CD8-positive, alpha-beta memory T cell (primary cell): ENCODE results near the gene CD2AP. TPM values are rescaled to one million over a fixed set of nuclear protein-coding genes. Genes with fewer than 3 reads are reported as not detected.
"Not testable (repeated sequence)": the region's sequence is repeated elsewhere in the genome, so short reads cannot be mapped to it uniquely, and the experiment has no call there.

ENCODE experiments used
- CTCF ChIA-PET: fragments of 350-600 bp; sonication (Branson Sonifier 250); formaldehyde crosslinking; loops from one replicate; lab custom pipeline; 2021; ENCODE audit warnings: antibody characterized with exemption; lab: Charles Lee
- POLR2A ChIA-PET: fragments of 350-600 bp; sonication (Branson Sonifier 250); formaldehyde crosslinking; loops from one replicate; lab custom pipeline; 2021; ENCODE audit warnings: antibody characterized with exemption; lab: Charles Lee
- DNase-seq, 5 donors: peaks; one replicate each; pipeline versions ENCODE4 v3.0.0 to v3.0.0-alpha.2; 2020 to 2022; ENCODE audit warnings: mixed read lengths in 1 of 5
- H3K27ac ChIP-seq: one replicate; pipeline ENCODE4 v1.7.0; 2013; ENCODE audit warnings: low read depth, mild to moderate bottlenecking, low read length, moderate library complexity
- H3K27me3 ChIP-seq: 2 replicates; pipeline ENCODE4 v1.7.0; 2013; ENCODE audit warnings: low read length, mild to moderate bottlenecking; ENCODE audit not compliant: insufficient read depth, poor library complexity, severe bottlenecking
- H3K36me3 ChIP-seq: 2 replicates; pipeline ENCODE4 v1.7.0; 2013; ENCODE audit warnings: mild to moderate bottlenecking, low read length, moderate library complexity; ENCODE audit not compliant: insufficient read depth
- H3K4me1 ChIP-seq: 2 replicates; pipeline ENCODE4 v1.7.0; 2013; ENCODE audit warnings: mild to moderate bottlenecking, low read length, moderate library complexity; ENCODE audit not compliant: insufficient read depth
- H3K4me3 ChIP-seq: 2 replicates; pipeline ENCODE4 v1.7.0; 2013; ENCODE audit warnings: mild to moderate bottlenecking, low read length
- H3K9me3 ChIP-seq: 2 replicates; pipeline ENCODE4 v1.7.0; 2013; ENCODE audit warnings: mild to moderate bottlenecking, low read length
- H3K27ac Mint-ChIP-seq, 8 donors: one replicate each; pipeline ENCODE4 v1.8.0; 2020 to 2021; ENCODE audit warnings: mixed read lengths in 8 of 8, mild to moderate bottlenecking in 6 of 8, inconsistent platforms in 3 of 8, moderate library complexity in 3 of 8
- H3K27me3 Mint-ChIP-seq, 2 donors: one replicate each; pipeline ENCODE4 v1.8.0; 2020 to 2021; ENCODE audit warnings: mixed read lengths in 2 of 2, mild to moderate bottlenecking in 1 of 2, moderate library complexity in 1 of 2
- H3K36me3 Mint-ChIP-seq, 3 donors: one replicate each; pipeline ENCODE4 v1.8.0; 2020 to 2021; ENCODE audit warnings: mixed read lengths in 3 of 3, inconsistent platforms in 1 of 3, mild to moderate bottlenecking in 1 of 3
- H3K4me1 Mint-ChIP-seq, 3 donors: one replicate each; pipeline ENCODE4 v1.8.0; 2020 to 2021; ENCODE audit warnings: mixed read lengths in 3 of 3, inconsistent platforms in 1 of 3, mild to moderate bottlenecking in 1 of 3
- H3K4me3 Mint-ChIP-seq, 7 donors: one replicate each; pipeline ENCODE4 v1.8.0; 2020 to 2021; ENCODE audit warnings: mixed read lengths in 7 of 7, mild to moderate bottlenecking in 6 of 7, moderate library complexity in 4 of 7, inconsistent platforms in 2 of 7
- H3K9me3 Mint-ChIP-seq, 5 donors: one replicate each; pipeline ENCODE4 v1.8.0; 2020 to 2022; ENCODE audit warnings: mixed read lengths in 5 of 5, mild to moderate bottlenecking in 3 of 5, moderate library complexity in 2 of 5, inconsistent platforms in 1 of 5
- polyA plus RNA-seq: library from polyadenylated mRNA; unstranded; fragments of 300-500 nt; fragmentation: Illumina TruSeq; gene quantifications from one replicate; pipeline ENCODE4 v1.2.3, GENCODE V29; 2021
- total RNA-seq, 2 experiments: library from RNA; stranded (reverse); gene quantifications; one replicate each; pipeline ENCODE4 v1.2.3, GENCODE V29; 2021

Gene CD2AP
- total and polyA plus RNA-seq, 3 experiments from 2014 or later, result 9.3 to 30.7 (median 28.8) TPM

DNA sequence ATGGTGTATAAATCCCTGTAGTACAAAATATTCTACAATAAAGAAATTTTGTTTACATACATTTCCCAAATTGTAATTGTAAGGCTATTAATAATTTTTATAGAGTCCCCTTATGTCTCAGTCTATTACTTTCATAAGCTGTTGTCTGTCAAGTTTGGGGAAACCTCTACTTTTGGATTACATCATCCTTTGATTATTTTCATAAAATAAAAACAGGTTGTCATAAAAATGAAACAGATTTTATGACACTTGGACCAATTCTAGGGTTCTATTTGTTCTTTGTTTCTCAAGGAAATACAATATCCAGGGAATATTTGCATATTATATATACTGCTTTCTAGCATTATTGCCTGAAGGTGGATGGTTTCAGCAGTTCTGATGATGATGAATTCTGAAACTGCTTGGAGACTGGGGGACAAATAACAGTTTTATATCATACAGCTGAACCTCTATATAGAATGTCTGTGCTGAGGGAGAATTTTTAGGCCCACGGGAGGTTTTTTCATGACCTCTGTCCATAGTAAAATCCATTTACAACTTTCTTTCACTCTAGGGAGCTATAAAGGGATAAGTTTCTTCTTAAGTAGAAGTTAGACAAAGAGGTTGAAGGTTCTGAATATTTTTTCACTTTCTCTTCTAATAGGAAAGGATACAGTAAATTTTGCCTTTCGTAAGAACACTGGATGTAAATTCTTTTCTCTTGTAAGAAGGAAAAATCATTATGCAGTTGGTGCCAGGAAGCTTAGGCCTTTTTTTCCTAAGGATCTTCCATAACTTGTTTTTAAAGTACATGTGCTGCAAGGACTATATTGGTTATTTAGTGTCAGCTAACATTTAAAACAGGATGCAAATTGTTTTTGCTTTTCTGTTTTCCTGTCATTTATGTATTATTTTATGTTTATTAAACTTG, 58.0 kb downstream of the CD2AP start:
- DNase-seq, result no peak
- Mint-ChIP-seq H3K4me3 (no peak overlapping the region), H3K4me1 (peaks cover 8 to 19% (median 12%) of the 10 kb centered on the region in 3 donors), H3K36me3 (peaks cover 6 to 42% (median 12%) of the 10 kb centered on the region in 3 donors), H3K27me3 (no peaks in the 10 kb centered on the region), H3K9me3 (no peaks in the 10 kb centered on the region), H3K27ac (no peak overlapping the region)
- POLR2A ChIA-PET, result no interaction called here
- Histone ChIP-seq H3K36me3 (peaks cover 5% of the 10 kb centered on the region), H3K4me1 (no peaks in the 10 kb centered on the region), H3K9me3 (no peaks in the 10 kb centered on the region), H3K27me3 (no peaks in the 10 kb centered on the region), H3K4me3 (no peak overlapping the region), H3K27ac (no peak overlapping the region)
- CTCF ChIA-PET, result no interaction called here

DNA sequence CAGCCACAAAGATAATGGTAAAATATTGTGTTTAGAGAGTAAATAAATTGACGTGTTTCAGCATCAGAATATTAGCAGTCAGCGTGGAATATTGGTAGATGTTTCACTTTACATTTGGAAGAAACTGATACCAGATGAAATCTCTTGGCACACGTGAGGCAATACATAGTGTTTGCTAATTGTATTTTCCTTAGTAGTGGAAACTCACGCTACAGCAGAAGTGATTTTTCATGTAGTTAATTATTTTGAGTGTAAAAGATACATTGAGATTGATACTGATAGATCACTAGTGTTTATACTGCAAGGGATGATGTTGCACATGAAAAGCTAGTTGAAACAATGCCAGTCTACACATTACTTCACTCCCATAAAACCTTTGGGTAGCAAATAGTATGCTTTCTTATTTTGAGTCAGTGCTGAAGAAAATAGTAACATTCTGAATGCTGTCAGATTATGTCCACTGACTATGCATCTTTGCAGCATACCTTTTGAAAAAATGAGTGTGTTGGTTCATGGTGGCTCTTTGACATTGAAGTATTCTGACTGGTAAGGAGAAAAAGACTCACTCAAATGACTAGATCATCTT, 59.3 kb downstream of the CD2AP start:
- H3K4me1 Mint-ChIP-seq, result peaks cover 10 to 25% (median 11%) of the 10 kb centered on the region in 3 donors
- H3K4me3 Mint-ChIP-seq, result no peak overlapping the region
- no peaks in the 10 kb centered on the region for H3K27me3 Mint-ChIP-seq
- Histone ChIP-seq H3K27me3 (no peaks in the 10 kb centered on the region), H3K4me3 (no peak overlapping the region), H3K36me3 (peaks cover 5% of the 10 kb centered on the region), H3K4me1 (no peaks in the 10 kb centered on the region), H3K9me3 (no peaks in the 10 kb centered on the region), H3K27ac (no peak overlapping the region)
- no peaks in the 10 kb centered on the region for H3K9me3 Mint-ChIP-seq
- POLR2A ChIA-PET, result no interaction called here
- H3K27ac Mint-ChIP-seq, result peak overlapping the region in 1 of 8 donors; percentile 65
- CTCF ChIA-PET, result no interaction called here
- H3K36me3 Mint-ChIP-seq, result peaks cover 12 to 47% (median 12%) of the 10 kb centered on the region in 3 donors
- no peak for DNase-seq

DNA sequence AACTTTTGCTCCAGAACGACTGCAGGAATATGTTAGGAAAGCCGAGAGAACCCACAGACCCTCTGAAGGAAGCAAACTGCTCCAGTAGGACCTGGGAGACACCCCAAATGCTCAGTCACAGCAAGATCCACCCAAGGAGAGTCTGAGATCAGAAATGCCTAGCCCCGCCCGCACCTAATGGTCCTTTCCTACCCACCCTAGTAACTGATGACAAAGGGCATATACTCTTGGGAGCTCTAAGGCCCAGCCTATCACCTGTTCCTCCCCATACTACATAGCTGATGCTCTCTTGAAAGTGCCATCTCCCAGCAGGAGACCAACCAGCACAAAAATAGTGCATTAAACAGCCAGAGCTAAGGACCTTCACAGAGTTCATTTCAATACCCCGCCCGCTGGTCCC, 67.6 kb downstream of the CD2AP start:
- Histone ChIP-seq H3K4me3 (no peak overlapping the region), H3K27me3 (no peaks in the 10 kb centered on the region), H3K27ac (no peak overlapping the region), H3K36me3 (peaks cover 6% of the 10 kb centered on the region), H3K4me1 (no peaks in the 10 kb centered on the region), H3K9me3 (no peaks in the 10 kb centered on the region)
- peak overlapping the region in 1 of 8 donors; percentile 68 for H3K27ac Mint-ChIP-seq
- H3K4me1 Mint-ChIP-seq, result peaks cover 4 to 21% (median 11%) of the 10 kb centered on the region in 3 donors
- no peak overlapping the region for H3K4me3 Mint-ChIP-seq
- ChIA-PET POLR2A (no interaction called here), CTCF (no interaction called here)
- H3K27me3 Mint-ChIP-seq, result no peaks in the 10 kb centered on the region
- H3K9me3 Mint-ChIP-seq, result peaks cover 0 to 4% (median 0%) of the 10 kb centered on the region in 5 donors
- H3K36me3 Mint-ChIP-seq, result peaks cover 19 to 45% (median 37%) of the 10 kb centered on the region in 3 donors
- DNase-seq, result no peak

DNA sequence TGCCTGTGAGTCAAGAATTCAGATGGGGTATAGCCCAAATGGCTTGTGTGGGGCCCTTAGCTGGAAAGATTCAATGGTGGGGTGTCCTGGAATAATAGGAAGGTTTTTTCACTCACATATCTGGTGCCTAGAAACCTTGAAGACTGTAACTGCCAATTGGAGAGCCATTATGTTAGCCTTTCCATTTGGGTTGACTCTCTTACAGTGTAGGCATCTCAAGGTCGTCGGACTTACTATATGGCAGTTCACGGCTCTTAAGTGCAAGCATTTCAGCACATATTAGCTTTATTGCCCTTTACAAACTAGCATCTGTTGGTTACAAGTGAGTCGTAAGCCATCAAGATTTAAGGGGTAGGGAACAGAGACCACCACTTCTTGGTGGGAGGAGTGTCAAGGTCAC, 74.1 kb downstream of the CD2AP start:
- H3K9me3 ChIP-seq, result no peaks in the 10 kb centered on the region
- H3K27me3 Mint-ChIP-seq, result no peaks in the 10 kb centered on the region
- DNase-seq, result no peak
- no peaks in the 10 kb centered on the region for H3K36me3 ChIP-seq
- no peaks in the 10 kb centered on the region for H3K4me1 ChIP-seq
- peak overlapping the region in 3 of 8 donors; percentile 8 to 76 (median 45) for H3K27ac Mint-ChIP-seq
- H3K4me3 ChIP-seq, result no peak overlapping the region
- peaks cover 6 to 14% (median 7%) of the 10 kb centered on the region in 3 donors for H3K4me1 Mint-ChIP-seq
- no peaks in the 10 kb centered on the region for H3K27me3 ChIP-seq
- no peak overlapping the region for H3K4me3 Mint-ChIP-seq
- ChIA-PET POLR2A (no interaction called here), CTCF (no interaction called here)
- H3K36me3 Mint-ChIP-seq, result peaks cover 18 to 32% (median 18%) of the 10 kb centered on the region in 3 donors
- peaks cover 0 to 3% (median 0%) of the 10 kb centered on the region in 5 donors for H3K9me3 Mint-ChIP-seq
- H3K27ac ChIP-seq, result no peak overlapping the region

DNA sequence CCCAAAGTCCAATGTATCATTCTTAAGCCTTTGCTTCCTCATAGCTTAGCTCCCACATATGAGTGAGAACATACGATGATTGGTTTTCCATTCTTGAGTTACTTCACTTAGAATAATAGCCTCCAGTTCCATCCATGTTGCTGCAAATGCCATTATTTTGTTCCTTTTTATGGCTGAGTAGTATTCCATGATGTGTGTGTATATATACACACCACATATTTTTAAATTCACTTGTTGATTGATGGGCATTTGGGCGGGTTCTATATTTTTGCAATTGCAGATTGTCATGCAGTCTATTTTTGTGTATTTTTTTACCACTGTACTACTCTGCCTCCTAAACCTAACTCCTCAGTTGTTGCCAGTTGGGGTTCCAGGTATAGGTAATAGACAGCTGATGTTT, 74.7 kb downstream of the CD2AP start:
- no peak overlapping the region for H3K4me3 ChIP-seq
- no peaks in the 10 kb centered on the region for H3K27me3 ChIP-seq
- Mint-ChIP-seq H3K4me3 (no peak overlapping the region), H3K9me3 (peaks cover 0 to 5% (median 2%) of the 10 kb centered on the region in 5 donors), H3K27me3 (no peaks in the 10 kb centered on the region), H3K27ac (peak overlapping the region in 2 of 8 donors; percentile 44 to 92), H3K4me1 (peaks cover 6 to 17% (median 7%) of the 10 kb centered on the region in 3 donors), H3K36me3 (peaks cover 18 to 33% (median 20%) of the 10 kb centered on the region in 3 donors)
- H3K36me3 ChIP-seq, result no peaks in the 10 kb centered on the region
- DNase-seq, result no peak
- CTCF ChIA-PET, result no interaction called here
- POLR2A ChIA-PET, result no interaction called here
- H3K9me3 ChIP-seq, result no peaks in the 10 kb centered on the region
- no peaks in the 10 kb centered on the region for H3K4me1 ChIP-seq
- no peak overlapping the region for H3K27ac ChIP-seq

DNA sequence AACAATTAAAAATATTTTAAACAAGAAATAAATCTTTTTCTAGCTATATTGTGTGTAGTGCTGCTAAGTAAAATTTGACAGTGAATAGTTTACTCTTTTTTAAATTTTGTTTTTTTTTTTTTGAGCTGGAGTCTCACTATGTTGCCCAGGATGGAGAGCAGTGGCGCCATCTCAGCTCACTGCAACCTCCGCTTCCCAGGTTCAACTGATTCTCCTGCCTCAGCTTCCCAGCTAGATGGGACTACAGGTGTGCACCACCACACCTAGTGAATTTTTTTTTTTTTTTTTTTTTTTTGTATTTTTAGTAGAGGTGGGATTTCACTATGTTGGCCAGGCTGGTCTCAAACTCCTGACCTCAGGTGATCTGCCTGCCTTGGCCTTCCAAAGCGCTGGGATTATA, 75.7 kb downstream of the CD2AP start:
- DNase-seq, H3K4me3 ChIP-seq, POLR2A ChIA-PET, H3K4me1 ChIP-seq, H3K27me3 ChIP-seq, H3K4me3 Mint-ChIP-seq, H3K27me3 Mint-ChIP-seq, H3K36me3 ChIP-seq, H3K27ac Mint-ChIP-seq, H3K9me3 Mint-ChIP-seq, H3K27ac ChIP-seq, H3K9me3 ChIP-seq: not testable (repeated sequence)
- CTCF ChIA-PET, result interaction anchor here (0.6 kb wide), 1 partner anchor 78 kb away, joined by 3 read pairs; no protein-coding TSS in a partner anchor
- Mint-ChIP-seq H3K36me3 (peaks cover 21 to 33% (median 24%) of the 10 kb centered on the region in 3 donors), H3K4me1 (peaks cover 1 to 14% (median 11%) of the 10 kb centered on the region in 3 donors)

DNA sequence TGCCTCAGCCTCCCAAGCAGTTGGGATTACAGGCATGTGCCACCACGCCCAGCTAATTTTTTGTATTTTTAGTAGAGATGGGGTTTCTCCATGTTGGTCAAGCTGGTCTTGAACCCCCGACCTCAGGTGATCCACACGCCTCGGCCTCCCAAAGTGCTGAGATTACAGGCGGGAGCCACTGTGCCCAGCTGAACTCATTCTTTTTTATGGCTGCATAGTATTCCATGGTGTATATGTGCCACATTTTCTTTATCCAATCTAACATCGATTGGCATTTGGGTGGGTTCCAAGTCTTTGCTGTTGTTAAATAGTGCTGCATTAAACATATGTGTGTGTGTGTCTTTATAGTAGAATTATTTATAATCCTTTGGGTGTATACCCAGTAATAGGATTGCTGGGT, 78.9 kb downstream of the CD2AP start:
- peaks cover 10 to 24% (median 13%) of the 10 kb centered on the region in 3 donors for H3K4me1 Mint-ChIP-seq

DNA sequence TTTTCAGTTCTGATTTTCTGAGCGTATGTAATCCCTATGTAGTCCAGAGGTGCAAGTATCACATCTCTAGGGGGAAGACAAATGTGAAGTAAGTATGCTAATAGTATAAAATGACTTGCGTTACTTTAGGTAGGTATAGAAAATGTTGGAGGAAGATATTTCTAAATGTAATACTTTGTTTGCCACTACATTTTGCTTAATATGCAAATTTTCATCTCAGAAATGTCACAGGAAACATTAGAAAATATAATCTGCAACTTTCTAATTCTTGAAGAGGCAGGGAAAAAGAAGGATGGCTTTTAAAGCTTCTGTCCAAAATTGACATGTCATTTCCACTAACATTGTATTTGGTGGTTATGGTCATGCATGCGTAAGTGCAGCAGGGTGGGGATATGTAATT, 85.6 kb downstream of the CD2AP start:
- CTCF ChIA-PET, result no interaction called here
- POLR2A ChIA-PET, result no interaction called here
- H3K4me3 Mint-ChIP-seq, result no peak overlapping the region

More for the DNA sequence above, 78.9 kb downstream of the CD2AP start:
- H3K27me3 Mint-ChIP-seq, H3K36me3 ChIP-seq, H3K4me3 Mint-ChIP-seq, H3K9me3 ChIP-seq, DNase-seq, H3K27ac ChIP-seq, H3K9me3 Mint-ChIP-seq, H3K27ac Mint-ChIP-seq, H3K27me3 ChIP-seq, CTCF ChIA-PET, H3K4me3 ChIP-seq, POLR2A ChIA-PET, H3K4me1 ChIP-seq: not testable (repeated sequence)
- peaks cover 30 to 53% (median 31%) of the 10 kb centered on the region in 3 donors for H3K36me3 Mint-ChIP-seq

More for the DNA sequence above, 85.6 kb downstream of the CD2AP start:
- Histone ChIP-seq H3K27me3 (no peaks in the 10 kb centered on the region), H3K4me3 (no peak overlapping the region), H3K27ac (no peak overlapping the region), H3K9me3 (no peaks in the 10 kb centered on the region), H3K4me1 (no peaks in the 10 kb centered on the region), H3K36me3 (no peaks in the 10 kb centered on the region)
- no peak for DNase-seq
- Mint-ChIP-seq H3K4me1 (peaks cover 12 to 29% (median 19%) of the 10 kb centered on the region in 3 donors), H3K9me3 (peaks cover 0 to 2% (median 0%) of the 10 kb centered on the region in 5 donors), H3K36me3 (peaks cover 14 to 31% (median 26%) of the 10 kb centered on the region in 3 donors), H3K27me3 (no peaks in the 10 kb centered on the region), H3K27ac (no peak overlapping the region)
